Embryonic facial prominence (tissue), 1 donor: Measurements from ENCODE around the gene RPRD2.
"Not testable (repeated sequence)": the region's sequence is repeated elsewhere in the genome, so short reads cannot be mapped to it uniquely, and the experiment has no call there.

Experiments
- DNase-seq: peaks from one replicate; pipeline ENCODE4 v3.0.0-alpha.2; 2016; ENCODE audit errors: extremely low spot score

Gene RPRD2

GRCh38 chr1:150363426-150364230 lies at the start of gene RPRD2:
TSS of gene RPRD2 (plus strand) at chr1:150364147. CDS start at chr1:150364715, 568 bp downstream.
- DNase-seq, result peak; percentile 98

GRCh38 chr1:150314691-150315090 lies 49.3 kb upstream of the RPRD2 start:
- not testable (repeated sequence) for DNase-seq

- no peak for DNase-seq
Observed at GRCh38 chr1:150320667-150320978, 43.3 kb upstream of the RPRD2 start.

- DNase-seq, result no peak
Observed at GRCh38 chr1:150321826-150322166, 42.2 kb upstream of the RPRD2 start.

- DNase-seq, result no peak
Observed at GRCh38 chr1:150322310-150322709, 41.6 kb upstream of the RPRD2 start.

GRCh38 chr1:150332651-150333290 lies 31.2 kb upstream of the RPRD2 start:
- no peak for DNase-seq

GRCh38 chr1:150346316-150346715 lies 17.6 kb upstream of the RPRD2 start:
- no peak for DNase-seq

- no peak for DNase-seq
Observed at GRCh38 chr1:150352866-150353265, 11.1 kb upstream of the RPRD2 start.

GRCh38 chr1:150362721-150363425 lies 1.1 kb upstream of the RPRD2 start:
- no peak for DNase-seq

GRCh38 chr1:150364231-150365003 lies 470 bp downstream of the RPRD2 start:
- DNase-seq, result peak; percentile 75

GRCh38 chr1:150365941-150366340 lies 2.0 kb downstream of the RPRD2 start:
- DNase-seq, result no peak

GRCh38 chr1:150366416-150367296 lies 2.7 kb downstream of the RPRD2 start:
- no peak for DNase-seq

- DNase-seq, result no peak
Observed at GRCh38 chr1:150371110-150371509, 7.2 kb downstream of the RPRD2 start.

GRCh38 chr1:150372580-150372979 lies 8.6 kb downstream of the RPRD2 start:
- no peak for DNase-seq

GRCh38 chr1:150376110-150376509 lies 12.2 kb downstream of the RPRD2 start:
- no peak for DNase-seq

- no peak for DNase-seq
Observed at GRCh38 chr1:150383631-150384324, 19.8 kb downstream of the RPRD2 start.

GRCh38 chr1:150385537-150386445 lies 21.8 kb downstream of the RPRD2 start:
- no peak for DNase-seq

GRCh38 chr1:150386592-150386991 lies 22.6 kb downstream of the RPRD2 start:
- DNase-seq, result no peak

GRCh38 chr1:150387200-150387599 lies 23.3 kb downstream of the RPRD2 start:
- DNase-seq, result no peak
